ENCODE data around the gene PTRH1. TPM values are rescaled to one million over a fixed set of nuclear protein-coding genes. Genes with fewer than 3 reads are reported as not detected.

Gene PTRH1
- total RNA-seq, 1 donor from 2014 or later: 13.9 TPM

GRCh38 chr9:127711831-127712274 is 3.6 kb downstream of the PTRH1 start:
- Histone ChIP-seq H3K27ac (replicated peaks) (no peak overlapping the region), H3K27me3 (ENCODE audit: low read depth) (no peaks in the 10 kb centered on the region), H3K4me3 (no peak overlapping the region), H3K9me3 (replicated peaks) (no peaks in the 10 kb centered on the region), H3K4me1 (peaks cover 26% of the 10 kb centered on the region), H3K36me3 (no peaks in the 10 kb centered on the region)
- intact Hi-C loops (cut with micrococcal nuclease): no loop called here
- no peak for TF ChIP-seq CTCF (IDR thresholded peaks at IDR 0.05; ENCODE audit: borderline replicate concordance)
- DNase-seq: no peak

- Histone ChIP-seq H3K36me3 (no peaks in the 10 kb centered on the region), H3K4me1 (peaks cover 21% of the 10 kb centered on the region), H3K9me3 (replicated peaks) (no peaks in the 10 kb centered on the region), H3K27me3 (ENCODE audit: low read depth) (no peaks in the 10 kb centered on the region), H3K4me3 (no peak overlapping the region), H3K27ac (replicated peaks) (no peak overlapping the region)
- no peak for TF ChIP-seq CTCF (IDR thresholded peaks at IDR 0.05; ENCODE audit: borderline replicate concordance)
- intact Hi-C loops (cut with micrococcal nuclease): no loop called here
- DNase-seq: no peak
Observed at GRCh38 chr9:127711226-127711701, 4.2 kb downstream of the PTRH1 start.

GRCh38 chr9:127710204-127710783 is 5.2 kb downstream of the PTRH1 start:
- intact Hi-C loops (cut with micrococcal nuclease): no loop called here
- no peaks in the 10 kb centered on the region for H3K36me3 ChIP-seq
- no peak for TF ChIP-seq CTCF (IDR thresholded peaks at IDR 0.05; ENCODE audit: borderline replicate concordance)
- no peak for DNase-seq
- no peak overlapping the region for H3K27ac ChIP-seq (replicated peaks)
- H3K9me3 ChIP-seq (replicated peaks): no peaks in the 10 kb centered on the region
- H3K4me3 ChIP-seq: no peak overlapping the region
- H3K4me1 ChIP-seq: peaks cover 15% of the 10 kb centered on the region
- no peaks in the 10 kb centered on the region for H3K27me3 ChIP-seq (ENCODE audit: low read depth)

- no peaks in the 10 kb centered on the region for H3K36me3 ChIP-seq
- TF ChIP-seq CTCF (IDR thresholded peaks at IDR 0.05; ENCODE audit: borderline replicate concordance): no peak
- H3K4me1 ChIP-seq: peaks cover 3% of the 10 kb centered on the region
- no peak overlapping the region for H3K4me3 ChIP-seq
- intact Hi-C loops (cut with micrococcal nuclease): no loop called here
- H3K9me3 ChIP-seq (replicated peaks): no peaks in the 10 kb centered on the region
- H3K27me3 ChIP-seq (ENCODE audit: low read depth): no peaks in the 10 kb centered on the region
- H3K27ac ChIP-seq (replicated peaks): no peak overlapping the region
- no peak for DNase-seq
Observed at GRCh38 chr9:127708952-127709587, 6.4 kb downstream of the PTRH1 start.

- no peak overlapping the region for H3K4me3 ChIP-seq
- no peak for TF ChIP-seq CTCF (IDR thresholded peaks at IDR 0.05; ENCODE audit: borderline replicate concordance)
- intact Hi-C loops (cut with micrococcal nuclease): no loop called here
- no peaks in the 10 kb centered on the region for H3K4me1 ChIP-seq
- no peaks in the 10 kb centered on the region for H3K9me3 ChIP-seq (replicated peaks)
- no peak overlapping the region for H3K27ac ChIP-seq (replicated peaks)
- no peaks in the 10 kb centered on the region for H3K27me3 ChIP-seq (ENCODE audit: low read depth)
- DNase-seq: no peak
- no peaks in the 10 kb centered on the region for H3K36me3 ChIP-seq
Observed at GRCh38 chr9:127707766-127708165, 7.7 kb downstream of the PTRH1 start.

Measured in left ventricle myocardium inferior (tissue), 1 donor.